ENCODE results near the gene ARHGAP15.

ARHGAP15 gene

GRCh38 chr2:143254110-143254509 lies 124.9 kb downstream of the ARHGAP15 start:
- DNase-seq (ENCODE audit: low spot score), result no peak
- no peak for TF ChIP-seq CTCF (IDR thresholded peaks at IDR 0.05; ENCODE audit: extremely low read depth, missing control alignments)

GRCh38 chr2:143255086-143255485 lies 125.9 kb downstream of the ARHGAP15 start:
- no peak for DNase-seq (ENCODE audit: low spot score)
- TF ChIP-seq CTCF (IDR thresholded peaks at IDR 0.05; ENCODE audit: extremely low read depth, missing control alignments), result no peak

GRCh38 chr2:143255899-143256298 lies 126.7 kb downstream of the ARHGAP15 start:
- TF ChIP-seq CTCF (IDR thresholded peaks at IDR 0.05; ENCODE audit: extremely low read depth, missing control alignments), result no peak
- peak; percentile 7 for DNase-seq (ENCODE audit: low spot score)

- DNase-seq (ENCODE audit: low spot score), result no peak
- no peak for TF ChIP-seq CTCF (IDR thresholded peaks at IDR 0.05; ENCODE audit: extremely low read depth, missing control alignments)
These were observed 129.1 kb downstream of the ARHGAP15 start for GRCh38 chr2:143258126-143258892.

- DNase-seq (ENCODE audit: low spot score), result peak; percentile 29
- peak; percentile 51 for TF ChIP-seq CTCF (IDR thresholded peaks at IDR 0.05; ENCODE audit: extremely low read depth, missing control alignments)
These were observed 130.2 kb downstream of the ARHGAP15 start for GRCh38 chr2:143259368-143259958.

GRCh38 chr2:143261986-143262385 lies 132.8 kb downstream of the ARHGAP15 start:
- no peak for TF ChIP-seq CTCF (IDR thresholded peaks at IDR 0.05; ENCODE audit: extremely low read depth, missing control alignments)
- DNase-seq (ENCODE audit: low spot score), result no peak

- TF ChIP-seq CTCF (IDR thresholded peaks at IDR 0.05; ENCODE audit: extremely low read depth, missing control alignments), result no peak
These were observed 133.2 kb downstream of the ARHGAP15 start for GRCh38 chr2:143262389-143262788.

More at GRCh38 chr2:143262389-143262788, 133.2 kb downstream of the ARHGAP15 start:
- no peak for DNase-seq (ENCODE audit: low spot score)
